SW480 (cell line): ENCODE data around the gene DLX2.

Experiments
- DNase-seq: peaks from one replicate; pipeline ENCODE4 v3.0.0-alpha.2; 2016; ENCODE audit warnings: low spot score

DLX2 gene

DNA sequence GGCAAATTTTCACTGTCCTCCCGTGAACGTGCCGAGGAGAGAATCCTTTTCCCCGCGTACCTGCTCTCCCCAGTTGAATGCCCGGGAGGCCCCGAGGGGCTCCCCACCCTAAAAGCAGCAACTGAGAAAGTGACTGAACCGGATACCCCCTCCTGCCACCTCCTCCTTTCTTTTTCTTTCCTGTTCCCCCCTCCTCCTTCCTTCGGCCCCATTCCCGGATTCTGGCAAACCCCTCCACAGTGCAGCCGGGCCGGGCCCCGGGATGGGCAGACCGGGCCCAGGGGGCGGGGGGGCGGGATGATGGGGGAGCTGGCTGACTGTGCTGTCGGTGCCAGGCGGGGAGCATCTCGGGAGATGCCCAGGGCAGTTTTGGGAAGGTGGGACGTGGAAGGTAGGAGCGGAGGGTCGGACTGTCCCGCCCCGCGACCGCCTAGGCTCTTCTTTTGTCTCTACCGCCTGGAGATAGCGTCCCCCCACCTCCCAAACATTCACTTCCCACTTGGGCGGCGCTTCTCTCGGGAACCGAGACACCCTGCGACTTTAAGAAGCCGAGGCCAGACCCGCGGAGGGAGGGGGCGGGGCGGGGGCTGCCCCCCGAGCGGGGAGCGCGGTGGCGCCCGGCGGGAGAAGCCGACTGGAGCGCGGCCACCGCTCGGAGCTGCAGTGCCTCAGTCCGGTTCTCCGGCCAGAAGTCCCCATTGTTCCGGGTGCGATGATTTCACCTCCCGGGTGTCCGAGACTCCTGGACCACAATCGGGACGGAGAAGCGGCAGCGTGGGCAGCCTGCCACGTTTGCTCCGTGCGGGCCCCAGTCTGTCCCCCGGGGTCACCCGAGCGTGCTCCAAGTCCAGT, 8.2 kb downstream of the DLX2 start:
- no peak for DNase-seq

DNA sequence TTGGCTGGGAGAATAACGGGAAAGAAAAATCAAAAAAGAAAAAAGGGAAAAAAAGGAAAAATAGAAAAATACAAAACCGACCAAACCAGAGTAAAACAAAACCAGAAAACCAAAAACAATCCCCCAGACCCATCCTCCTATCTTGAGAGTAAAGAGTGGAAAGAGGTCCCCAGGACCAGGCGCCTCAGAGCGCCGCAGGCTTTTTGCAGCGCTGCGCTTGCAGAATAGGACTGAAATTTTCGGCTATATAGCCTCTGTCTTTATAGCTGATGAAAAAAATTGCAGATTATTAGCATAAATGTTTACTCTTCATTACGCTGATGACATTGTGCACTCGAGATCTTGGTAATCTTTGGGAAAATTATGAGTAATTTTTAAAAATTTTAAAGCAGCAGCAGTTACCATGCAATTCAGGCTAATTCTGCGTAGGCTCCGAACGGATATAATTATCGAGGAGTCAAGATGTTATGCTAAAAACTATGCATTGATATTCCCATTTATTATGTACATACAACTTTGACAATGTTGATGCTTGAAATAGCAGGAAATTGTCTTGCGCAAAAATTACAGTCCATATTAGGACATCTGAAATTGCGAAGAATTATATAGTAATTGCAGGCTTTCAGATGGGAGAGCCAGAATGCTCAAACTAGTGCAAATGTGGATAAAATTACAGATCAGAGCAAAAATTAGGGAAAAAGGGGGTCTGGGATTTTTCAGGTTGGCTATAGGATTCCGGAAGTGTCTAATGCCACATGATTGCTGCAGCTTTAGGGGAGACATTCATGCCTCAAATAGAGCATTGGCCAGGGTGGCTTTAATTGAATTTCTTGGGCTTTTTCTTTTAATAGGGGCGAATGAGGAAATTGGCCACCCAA, 9.0 kb downstream of the DLX2 start:
- no peak for DNase-seq

DNA sequence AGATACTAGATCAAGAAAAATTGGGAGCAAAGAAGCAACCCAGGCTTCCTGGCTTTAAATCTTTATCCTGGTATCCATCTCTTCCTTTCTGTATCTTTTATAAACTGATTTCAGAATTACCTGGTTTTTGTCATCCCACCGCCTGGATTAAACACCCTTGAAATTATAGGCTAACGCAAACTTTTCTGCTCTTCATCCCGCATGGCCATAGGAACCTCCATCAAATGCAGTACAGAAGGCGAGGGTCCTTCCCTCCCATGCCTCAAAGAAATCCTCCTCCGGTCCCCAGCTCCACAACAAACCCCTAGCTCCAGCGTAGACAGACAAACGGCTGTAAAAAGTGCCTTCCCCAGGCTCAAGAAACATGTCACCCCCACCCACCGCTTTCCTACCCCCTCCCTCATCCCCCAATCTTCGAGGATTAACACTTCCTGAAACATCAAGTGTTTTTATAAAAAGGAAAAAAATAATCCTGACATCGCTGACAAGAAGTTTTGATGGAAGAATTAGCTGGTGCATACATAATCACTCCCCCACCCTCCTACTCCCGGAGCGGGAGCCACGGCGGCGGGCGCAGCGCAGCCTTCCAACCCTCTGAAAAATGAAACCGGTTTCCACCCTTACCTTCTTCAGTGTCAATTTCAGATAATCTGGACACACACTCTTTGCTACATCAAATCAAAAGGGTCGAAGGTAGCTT, 9.8 kb downstream of the DLX2 start:
- DNase-seq: no peak

DNA sequence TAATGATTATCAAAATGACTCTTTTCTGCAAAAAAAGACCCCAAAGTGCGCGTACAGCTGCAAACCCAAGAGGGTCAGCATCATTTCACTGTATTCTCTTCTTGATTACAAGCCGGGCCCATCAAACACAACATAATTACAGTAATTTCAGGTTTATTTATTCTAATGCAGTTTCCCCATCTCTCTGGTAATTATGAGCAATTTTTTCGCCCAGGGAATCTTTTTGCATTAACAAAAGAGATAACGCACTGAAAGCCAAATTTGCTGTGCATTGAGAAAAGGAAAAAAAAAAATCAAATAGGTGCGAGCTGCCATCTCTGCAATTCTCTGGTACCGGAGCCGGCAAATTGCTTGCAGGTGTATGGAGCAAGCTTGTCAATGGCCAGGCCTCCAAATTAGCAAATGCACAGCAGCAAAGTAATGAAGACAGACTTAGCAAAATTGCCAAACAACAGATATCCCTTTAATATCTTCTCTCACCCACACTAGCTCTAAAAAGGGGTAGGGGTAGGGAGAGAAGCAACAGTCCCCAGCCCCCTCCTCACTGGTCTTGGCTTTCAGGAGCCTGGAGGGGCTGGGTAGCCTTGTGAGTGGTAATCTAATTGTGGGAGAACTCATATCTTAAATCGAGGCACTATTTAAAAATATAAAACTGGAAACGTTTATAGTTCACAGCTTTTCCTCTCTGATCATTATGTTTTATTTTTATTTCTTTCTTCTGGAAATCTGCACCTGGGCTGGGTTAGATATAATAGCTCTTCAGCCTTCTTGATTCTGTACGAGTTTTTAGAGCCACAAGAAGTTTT, 10.7 kb downstream of the DLX2 start:
- no peak for DNase-seq

DNA sequence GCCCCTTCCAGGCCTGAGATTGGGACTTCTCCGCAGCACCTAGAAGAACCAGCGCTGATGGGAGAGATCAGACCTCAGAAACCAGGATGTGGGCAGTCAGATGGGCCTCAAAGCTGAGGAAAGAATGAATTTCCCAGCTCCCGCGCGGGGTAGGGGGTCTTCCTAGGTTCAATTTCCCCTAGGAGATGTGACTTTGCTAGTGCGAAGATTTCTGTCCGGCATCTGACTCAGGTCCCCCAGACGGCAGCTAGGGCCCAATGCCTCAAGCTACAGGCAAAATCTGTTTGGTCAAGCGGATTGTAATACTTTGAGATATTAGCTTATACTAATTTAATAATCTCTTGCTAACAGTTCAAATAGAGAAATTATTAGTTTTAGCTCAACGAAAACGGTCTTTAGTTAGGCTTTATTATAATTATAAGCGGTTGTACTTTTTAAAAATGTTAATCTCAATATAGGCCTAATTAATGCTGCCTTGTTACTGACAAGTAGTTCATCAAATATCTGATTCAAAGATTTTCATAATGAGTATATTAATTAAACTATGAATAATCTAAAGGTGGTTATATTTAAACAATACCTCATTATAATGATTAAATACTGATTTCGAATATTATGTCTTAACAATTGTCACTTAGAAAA, 11.6 kb downstream of the DLX2 start:
- DNase-seq: no peak

DNA sequence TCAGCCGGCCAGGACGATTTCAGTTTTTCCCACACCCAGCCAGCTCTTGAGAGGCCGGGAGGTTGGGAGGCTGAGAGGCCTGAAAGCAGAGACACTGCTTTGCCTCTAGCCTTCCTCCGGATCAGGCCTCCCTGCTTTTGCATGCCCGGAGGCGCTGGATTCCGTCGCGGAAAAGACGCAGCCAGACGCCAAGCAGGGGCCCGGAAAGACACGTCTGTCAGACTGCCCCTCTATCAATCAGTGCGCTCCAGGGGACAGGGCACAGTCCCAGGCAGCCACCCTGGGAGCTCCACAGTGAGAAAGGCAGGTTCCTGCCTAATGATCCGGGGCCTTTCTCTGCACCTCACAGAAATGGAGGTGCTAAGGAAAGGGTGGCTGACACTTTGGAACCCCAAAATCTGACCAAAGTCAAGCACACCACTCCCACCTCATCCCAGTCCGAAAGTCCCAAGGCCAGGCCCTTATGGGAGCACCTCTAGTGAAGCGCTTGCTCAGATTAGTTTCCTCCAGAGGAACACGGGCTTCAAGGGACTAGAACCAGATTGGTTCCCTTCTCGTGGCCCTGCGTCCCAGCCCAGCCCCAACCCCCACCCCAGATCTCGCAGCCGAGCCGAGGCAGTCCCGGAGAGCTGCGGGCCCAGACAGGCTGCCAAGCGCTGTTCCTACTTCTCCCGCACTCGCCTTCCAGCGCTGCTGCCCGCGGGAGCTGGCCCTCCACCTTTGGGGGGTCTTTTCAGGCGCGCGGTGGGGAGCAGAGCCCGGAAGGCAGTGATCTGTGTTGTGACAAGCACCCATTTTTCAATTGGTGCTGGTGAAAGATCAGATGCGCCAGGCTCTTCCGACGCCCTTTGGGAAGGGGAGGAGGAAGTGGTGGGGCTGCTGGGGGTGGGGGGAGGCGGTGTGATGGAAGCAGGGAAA, 12.4 kb downstream of the DLX2 start:
- no peak for DNase-seq

DNA sequence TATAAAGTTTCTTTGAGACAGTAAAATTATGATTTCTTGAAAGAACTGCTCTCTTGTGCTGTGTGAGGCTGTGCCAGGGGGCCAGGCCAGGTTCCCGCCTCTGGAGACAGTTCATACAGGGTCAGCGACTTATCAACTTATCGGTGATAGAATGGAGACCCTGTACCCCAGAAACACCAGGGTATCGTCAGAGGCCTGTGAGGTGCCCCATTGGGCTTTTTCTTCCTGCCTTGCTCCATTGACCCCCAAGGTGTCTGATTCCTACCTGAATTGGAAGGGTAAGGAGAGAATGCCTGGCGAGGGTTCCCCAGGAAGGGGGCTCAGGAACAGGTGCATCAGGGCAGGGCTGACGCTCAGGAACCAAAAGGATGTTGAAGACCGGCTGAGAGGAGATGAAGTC, 13.1 kb downstream of the DLX2 start:
- DNase-seq: no peak

DNA sequence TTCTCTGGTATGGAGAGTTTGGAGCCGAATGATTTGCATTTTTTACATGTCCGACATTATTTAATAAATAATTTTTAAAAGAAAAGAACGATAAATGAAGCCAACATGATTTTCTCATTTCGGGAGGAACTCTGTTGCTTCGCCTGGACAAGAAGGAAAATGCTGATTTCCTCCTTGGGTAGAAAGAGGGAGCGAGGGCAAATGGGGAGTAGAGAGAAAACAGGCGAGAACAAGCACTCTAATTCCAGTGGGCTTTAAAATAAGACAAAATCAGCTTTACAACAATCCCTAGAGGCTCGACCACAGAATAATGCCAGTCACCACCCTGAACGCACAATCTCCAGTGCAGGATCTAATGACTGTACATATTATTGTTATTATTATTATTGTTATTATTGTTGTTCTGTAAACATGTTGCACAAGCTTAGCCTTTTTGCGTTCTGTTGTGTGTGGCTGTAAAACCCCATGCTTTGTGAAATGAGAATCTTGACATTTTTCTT, 13.6 kb downstream of the DLX2 start:
- DNase-seq: no peak

DNA sequence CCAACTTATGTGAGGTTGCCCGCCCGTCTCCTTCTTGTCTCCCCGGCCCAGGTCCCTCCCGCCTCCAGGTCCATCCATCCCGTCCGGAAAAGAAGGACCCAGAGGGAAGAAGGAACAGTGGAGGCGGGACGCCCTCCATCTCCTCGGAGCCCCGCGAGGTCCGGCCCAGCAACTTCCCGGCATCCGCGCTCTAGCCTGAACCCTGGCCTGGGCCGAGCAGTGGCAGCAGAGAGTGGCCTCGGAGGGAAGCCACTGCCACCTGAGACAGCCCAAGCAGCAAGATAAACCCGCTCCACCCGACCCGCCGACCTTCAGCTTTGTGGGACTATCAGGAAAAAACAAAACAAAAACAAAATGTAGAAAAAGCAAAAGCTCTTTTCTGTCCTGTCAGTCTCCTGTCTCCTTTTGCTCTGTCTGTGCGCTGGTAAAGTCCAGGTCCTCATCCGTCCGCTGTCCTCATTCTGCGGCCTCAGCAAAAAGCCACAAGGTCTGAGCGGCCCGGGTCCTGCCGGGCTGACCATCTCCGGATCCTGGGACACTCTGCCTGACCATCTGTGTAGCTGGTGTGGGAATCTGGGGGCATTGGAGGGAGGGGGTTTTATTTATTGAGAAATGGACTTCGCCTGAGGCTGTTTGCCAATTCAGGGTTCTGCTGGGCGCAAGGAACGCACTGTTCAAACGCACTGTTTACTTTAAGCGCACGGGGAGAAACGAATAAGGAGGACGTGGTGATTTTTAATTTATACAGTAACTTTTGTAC, 14.3 kb downstream of the DLX2 start:
- no peak for DNase-seq

DNA sequence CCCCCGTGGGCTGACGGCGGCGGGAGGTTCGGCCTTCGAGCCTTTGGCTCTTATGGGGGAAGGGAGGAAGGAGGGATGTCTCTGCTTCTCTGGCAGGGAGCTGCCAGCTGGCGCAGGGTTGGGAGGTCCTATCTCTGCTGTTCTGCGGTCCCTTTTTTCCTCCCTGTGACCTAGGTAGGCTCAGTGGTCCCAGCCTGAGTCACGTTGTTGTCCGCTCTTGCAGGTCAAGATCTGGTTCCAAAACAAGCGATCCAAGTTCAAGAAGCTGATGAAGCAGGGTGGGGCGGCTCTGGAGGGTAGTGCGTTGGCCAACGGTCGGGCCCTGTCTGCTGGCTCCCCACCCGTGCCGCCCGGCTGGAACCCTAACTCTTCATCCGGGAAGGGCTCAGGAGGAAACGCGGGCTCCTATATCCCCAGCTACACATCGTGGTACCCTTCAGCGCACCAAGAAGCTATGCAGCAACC, 14.9 kb downstream of the DLX2 start:
- no peak for DNase-seq

DNA sequence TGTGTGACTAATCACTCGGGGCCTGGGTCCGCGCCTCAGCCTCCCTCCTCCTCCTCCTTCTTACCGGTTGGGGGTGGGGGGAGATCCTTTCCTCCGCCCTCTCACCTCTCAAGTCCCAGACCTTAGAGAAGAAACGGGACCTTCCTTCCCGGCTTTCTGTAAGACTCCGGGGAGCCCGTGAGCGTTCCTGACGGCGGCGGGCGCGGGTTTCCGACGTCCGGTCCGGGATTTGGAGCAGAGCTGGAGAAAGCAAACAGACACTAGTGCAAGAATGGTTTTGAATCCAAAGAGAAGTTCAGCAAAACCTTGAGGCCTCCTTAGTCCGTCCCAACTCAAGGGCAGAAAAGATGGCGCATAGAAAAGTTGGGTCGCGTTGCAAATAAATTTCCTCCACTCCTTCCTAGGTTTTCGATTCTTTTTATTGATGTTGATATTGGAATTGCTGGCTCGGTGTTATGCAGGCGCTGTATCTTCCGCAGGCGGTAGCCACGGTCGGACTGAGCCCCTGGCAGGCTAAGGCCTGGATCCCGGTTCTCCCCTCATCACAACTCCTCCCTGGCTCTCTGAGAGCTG, 15.4 kb downstream of the DLX2 start:
- no peak for DNase-seq

DNA sequence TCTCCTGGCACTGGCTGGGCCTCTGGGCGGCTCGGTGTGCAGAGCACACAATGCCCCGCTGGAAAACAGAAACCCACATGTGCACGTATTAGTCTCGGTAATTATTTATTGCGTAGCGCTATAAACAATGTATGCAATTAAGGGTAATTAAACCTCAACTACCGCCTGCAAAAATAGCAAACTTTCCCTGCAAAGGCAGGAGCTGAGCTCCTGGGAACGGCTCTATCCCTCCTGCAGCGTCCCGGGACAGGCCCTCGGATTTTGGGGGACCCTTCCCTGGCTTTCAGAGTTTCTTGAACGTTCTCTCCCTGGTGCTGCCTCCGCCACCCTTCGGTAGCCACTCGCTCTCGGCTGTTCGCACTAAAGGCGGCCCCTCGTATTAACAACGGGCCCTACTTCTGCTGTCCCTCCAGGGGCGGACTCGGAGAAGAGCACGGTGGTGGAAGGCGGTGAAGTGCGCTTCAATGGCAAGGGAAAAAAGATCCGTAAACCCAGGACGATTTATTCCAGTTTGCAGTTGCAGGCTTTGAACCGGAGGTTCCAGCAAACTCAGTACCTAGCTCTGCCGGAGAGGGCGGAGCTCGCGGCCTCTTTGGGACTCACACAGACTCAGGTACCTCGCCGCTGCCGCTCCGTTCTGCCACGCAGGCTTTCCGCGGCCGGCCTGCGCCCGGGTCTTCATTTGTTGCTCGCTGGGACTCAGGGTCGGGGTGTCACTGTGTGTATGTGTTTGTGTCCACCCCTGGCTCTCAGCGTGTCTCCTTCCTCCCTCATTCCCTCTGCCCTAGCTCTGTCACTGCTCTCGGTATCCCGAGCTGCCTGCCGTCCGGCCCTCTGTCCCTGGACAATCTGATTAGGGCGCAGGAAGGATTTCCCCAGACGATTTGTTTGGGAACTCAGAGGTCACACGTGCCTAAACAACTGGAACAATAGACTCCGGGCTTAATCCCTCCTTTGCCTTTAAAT, 16.2 kb downstream of the DLX2 start:
- DNase-seq: peak; percentile 62

DNA sequence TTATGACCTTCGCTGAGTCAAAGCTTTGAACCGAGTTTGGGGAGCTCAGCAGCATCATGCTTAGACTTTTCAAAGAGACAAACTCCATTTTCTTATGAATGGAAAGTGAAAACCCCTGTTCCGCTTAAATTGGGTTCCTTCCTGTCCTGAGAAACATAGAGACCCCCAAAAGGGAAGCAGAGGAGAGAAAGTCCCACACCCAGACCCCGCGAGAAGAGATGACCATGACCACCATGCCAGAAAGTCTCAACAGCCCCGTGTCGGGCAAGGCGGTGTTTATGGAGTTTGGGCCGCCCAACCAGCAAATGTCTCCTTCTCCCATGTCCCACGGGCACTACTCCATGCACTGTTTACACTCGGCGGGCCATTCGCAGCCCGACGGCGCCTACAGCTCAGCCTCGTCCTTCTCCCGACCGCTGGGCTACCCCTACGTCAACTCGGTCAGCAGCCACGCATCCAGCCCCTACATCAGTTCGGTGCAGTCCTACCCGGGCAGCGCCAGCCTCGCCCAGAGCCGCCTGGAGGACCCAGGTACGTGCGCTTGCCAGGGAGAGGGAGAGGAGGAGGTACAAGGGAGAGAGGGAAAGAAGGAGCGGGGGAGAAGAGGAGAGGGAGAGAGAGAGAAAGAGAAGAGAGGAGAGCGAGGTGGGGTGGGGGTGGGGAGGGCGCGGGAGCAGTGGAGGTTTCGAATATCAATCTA, 17.1 kb downstream of the DLX2 start, which contains the start of gene DLX1:
Gene DLX1 (plus strand): TSS at position 48 of the 700 bp plus-strand sequence. CDS start 171 bp downstream, at position 219.
- peak; percentile 73 for DNase-seq

DNA sequence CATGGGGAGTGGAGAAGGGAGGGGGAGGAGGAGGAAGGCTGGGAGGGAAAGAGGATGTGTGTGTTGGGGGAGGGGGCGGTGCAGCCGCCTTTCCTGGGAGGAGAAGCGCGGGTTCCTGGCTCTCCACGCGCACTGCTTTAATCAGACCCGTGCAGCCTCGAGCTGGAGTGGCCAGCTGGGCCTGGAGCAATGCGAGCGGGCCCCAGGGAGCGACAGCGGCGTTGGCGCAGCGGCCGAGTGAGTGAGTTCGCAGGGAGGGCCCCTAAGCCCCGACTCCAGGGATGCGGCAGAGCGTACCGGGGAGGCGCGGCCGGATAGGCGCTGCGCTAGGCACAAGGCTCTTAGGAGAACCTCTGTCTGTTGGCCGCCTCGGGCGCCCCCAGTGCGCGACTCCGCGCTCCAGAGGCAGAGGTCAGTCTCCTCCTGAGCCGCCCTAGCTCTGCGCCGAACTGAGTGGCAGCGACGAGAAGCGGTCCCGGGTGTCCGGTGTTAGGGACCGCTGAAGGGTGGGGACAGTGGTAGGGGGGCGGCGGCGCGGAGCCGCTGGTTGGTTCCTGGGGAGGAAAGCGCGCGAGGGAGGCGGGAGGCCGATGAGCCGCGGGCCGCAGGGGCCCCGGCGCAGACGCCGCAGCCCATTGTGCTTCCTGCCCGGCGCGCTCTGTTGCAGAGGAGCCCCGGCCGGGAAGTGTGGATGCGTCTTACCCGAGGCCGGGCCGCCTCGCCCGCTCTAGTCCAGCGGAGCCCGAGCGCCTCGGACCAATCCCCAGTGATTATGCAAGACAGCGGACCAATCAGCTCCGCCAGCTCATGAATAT, 17.8 kb downstream of the DLX2 start:
- DNase-seq: peak; percentile 95

DNA sequence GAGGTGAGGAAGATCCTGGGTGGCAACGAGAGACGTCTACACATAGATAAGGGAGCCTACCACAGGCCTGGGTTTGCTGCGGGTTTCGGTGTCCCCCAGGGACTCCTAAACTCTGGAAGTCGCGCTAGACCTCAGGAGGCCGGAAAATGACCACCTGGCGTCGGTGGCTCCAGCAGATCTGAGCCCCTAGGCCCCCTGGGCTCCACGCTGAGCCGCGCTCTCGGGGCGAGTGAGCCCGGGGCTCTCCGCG, 18.4 kb downstream of the DLX2 start:
- DNase-seq: no peak
